ENCODE measurements around the gene ZNF654. TPM values are rescaled to one million over a fixed set of nuclear protein-coding genes. Genes with fewer than 3 reads are reported as not detected.
"Not testable (repeated sequence)": the region's sequence is repeated elsewhere in the genome, so short reads cannot be mapped to it uniquely, and the experiment has no call there.

Gene ZNF654
- total and polyA plus RNA-seq, 10 of the 15 experiments (the other 5 are each of a cell fraction or from before 2014, with no cell fraction given) = 2.7 to 14.2 (median 10.0) TPM

DNA sequence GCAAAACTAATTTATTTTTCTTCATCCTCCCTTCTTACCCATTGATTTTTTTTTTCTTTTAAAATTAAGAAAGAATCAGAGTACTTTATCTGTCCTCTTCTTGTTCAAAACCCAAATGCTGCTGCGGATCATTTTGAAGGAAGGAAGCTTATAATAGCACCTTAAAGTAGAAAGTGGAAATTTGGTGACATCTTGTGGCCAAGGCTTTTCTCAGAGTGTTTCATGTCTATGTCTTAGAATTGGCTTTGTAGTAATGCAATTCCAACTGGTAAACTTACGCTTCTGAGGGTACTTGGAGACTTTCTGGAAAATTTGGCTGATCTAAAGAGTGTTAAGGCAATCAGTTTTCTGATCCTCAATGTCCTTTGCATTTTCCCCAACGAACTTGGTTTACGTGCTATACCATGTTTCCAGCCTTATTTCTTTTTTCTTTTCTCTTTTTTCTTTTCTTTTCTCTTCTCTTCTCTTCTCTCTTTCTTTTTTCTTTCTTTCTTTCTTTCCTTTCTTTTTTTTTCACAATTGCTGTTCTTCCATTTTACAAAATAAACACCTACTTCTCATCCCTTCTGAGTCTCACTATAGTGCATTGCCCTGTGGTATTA, 121.4 kb downstream of the ZNF654 start:
- ChIA-PET RAD21 (ENCODE audit: unreplicated experiment) (interaction anchor here (0.8 to 1.5 kb wide), 7 partner anchors 67 to 882 kb away, joined by 3 to 8 read pairs (median 3); no protein-coding TSS in a partner anchor), SMC1A (ENCODE audit: uncharacterized antibody, unreplicated experiment) (interaction anchor here (0.9 to 1.4 kb wide), 8 partner anchors 29 to 882 kb away, joined by 3 to 5 read pairs (median 4); partner anchors contain the start of gene C3orf38), POLR2A (no interaction called here), CTCF (interaction anchor here (0.6 to 1.5 kb wide), 13 partner anchors 10 to 921 kb away, joined by 3 to 12 read pairs (median 3); no protein-coding TSS in a partner anchor)
- in situ Hi-C loops (cut with MboI) (no loop called here), intact Hi-C loops (cut with micrococcal nuclease; ENCODE audit: unreplicated experiment) (loop anchor here (2.0 to 5.0 kb wide), 5 partner anchors 68 to 882 kb away; no protein-coding TSS in a partner anchor)
- Histone ChIP-seq H3K36me3 (ENCODE audit: control insufficient read depth in 2 of 2, insufficient read depth in 2 of 2, low read length in 1 of 2) (no peaks in the 10 kb centered on the region), H3K4me1 (ENCODE audit: control insufficient read depth, insufficient read depth, low read length) (no peaks in the 10 kb centered on the region), H2AFZ (ENCODE audit: control insufficient read depth, low read depth, low read length) (no peak overlapping the region), H4K20me1 (ENCODE audit: control insufficient read depth, insufficient read depth) (no peaks in the 10 kb centered on the region), H3K9ac (ENCODE audit: control insufficient read depth, insufficient read depth, low read length) (no peak overlapping the region), H3K9me3 (replicated peaks; ENCODE audit: control insufficient read depth, insufficient read depth, low read length) (no peaks in the 10 kb centered on the region), H3K27me3 (replicated peaks in 1 of 2; ENCODE audit: control insufficient read depth in 2 of 2, insufficient read depth in 2 of 2, low read length in 1 of 2) (no peaks in the 10 kb centered on the region; a peak in 1 of 4 replicates), H3K27ac (ENCODE audit: control insufficient read depth, insufficient read depth) (no peak overlapping the region), H3K4me3 (no peak overlapping the region), H3K4me2 (ENCODE audit: control insufficient read depth, insufficient read depth) (no peak overlapping the region), H3K79me2 (ENCODE audit: control insufficient read depth, insufficient read depth, low read length) (no peaks in the 10 kb centered on the region)
- FAIRE-seq (peak; percentile 94), DNase-seq (ENCODE audit: low read depth, low spot score) (peak; percentile 27), ATAC-seq (peak; percentile 89)
- no TSS peak for BruUV-seq (replicated peaks)
- 35% methylated on average over 4 of the region's 4 CpGs for WGBS (ENCODE audit: insufficient coverage, insufficient replicate concordance, low lambda C conversion rate, missing lambda C conversion rate)
- no peak for TF ChIP-seq EED (IDR thresholded peaks at IDR 0.05; ENCODE audit: low read depth)
- TF ChIP-seq RAD21 (IDR thresholded peaks at IDR 0.05; ENCODE audit: insufficient read depth, low read depth, low read length) = peak; percentile 84
- 0 out of 2 replicates have a peak, but pooled peaks have one; percentile 41 for TF ChIP-seq HDGF (IDR thresholded peaks at IDR 0.05)
- TF ChIP-seq CBX3 (IDR thresholded peaks at IDR 0.05; ENCODE audit: borderline replicate concordance, low read depth) = no peak
- TF ChIP-seq, protein P1, sequence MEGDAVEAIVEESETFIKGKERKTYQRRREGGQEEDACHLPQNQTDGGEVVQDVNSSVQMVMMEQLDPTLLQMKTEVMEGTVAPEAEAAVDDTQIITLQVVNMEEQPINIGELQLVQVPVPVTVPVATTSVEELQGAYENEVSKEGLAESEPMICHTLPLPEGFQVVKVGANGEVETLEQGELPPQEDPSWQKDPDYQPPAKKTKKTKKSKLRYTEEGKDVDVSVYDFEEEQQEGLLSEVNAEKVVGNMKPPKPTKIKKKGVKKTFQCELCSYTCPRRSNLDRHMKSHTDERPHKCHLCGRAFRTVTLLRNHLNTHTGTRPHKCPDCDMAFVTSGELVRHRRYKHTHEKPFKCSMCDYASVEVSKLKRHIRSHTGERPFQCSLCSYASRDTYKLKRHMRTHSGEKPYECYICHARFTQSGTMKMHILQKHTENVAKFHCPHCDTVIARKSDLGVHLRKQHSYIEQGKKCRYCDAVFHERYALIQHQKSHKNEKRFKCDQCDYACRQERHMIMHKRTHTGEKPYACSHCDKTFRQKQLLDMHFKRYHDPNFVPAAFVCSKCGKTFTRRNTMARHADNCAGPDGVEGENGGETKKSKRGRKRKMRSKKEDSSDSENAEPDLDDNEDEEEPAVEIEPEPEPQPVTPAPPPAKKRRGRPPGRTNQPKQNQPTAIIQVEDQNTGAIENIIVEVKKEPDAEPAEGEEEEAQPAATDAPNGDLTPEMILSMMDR (IDR thresholded peaks at IDR 0.05 in 2 of 3, conservative IDR thresholded peaks at IDR 0.05 in 1 of 3; ENCODE audit: control insufficient read depth in 2 of 3, extremely low read depth in 1 of 3, insufficient read depth in 1 of 3, low read depth in 3 of 3, low read length in 3 of 3) = peak; percentile 58 to 69 (median 64)
- TF ChIP-seq TCF12 (IDR thresholded peaks at IDR 0.05; ENCODE audit: low read depth, low read length) = no peak
- TF ChIP-seq SMC3 (IDR thresholded peaks at IDR 0.05; ENCODE audit: borderline replicate concordance, low read length) = peak; percentile 55; the same call in 1 of the 2 replicates

GRCh38 chr3:88182165-88182918, 123.3 kb downstream of the ZNF654 start:
- H3K27ac ChIP-seq (ENCODE audit: control insufficient read depth, insufficient read depth); H3K9ac ChIP-seq (ENCODE audit: control insufficient read depth, insufficient read depth, low read length); BruUV-seq (replicated peaks); H3K4me1 ChIP-seq (ENCODE audit: control insufficient read depth, insufficient read depth, low read length); H3K9me3 ChIP-seq (replicated peaks; ENCODE audit: control insufficient read depth, insufficient read depth, low read length); H3K36me3 ChIP-seq (ENCODE audit: control insufficient read depth in 2 of 2, insufficient read depth in 2 of 2, low read length in 1 of 2); H4K20me1 ChIP-seq (ENCODE audit: control insufficient read depth, insufficient read depth); H3K27me3 ChIP-seq (replicated peaks in 1 of 2; ENCODE audit: control insufficient read depth in 2 of 2, insufficient read depth in 2 of 2, low read length in 1 of 2); FAIRE-seq; H3K4me3 ChIP-seq; H3K79me2 ChIP-seq (ENCODE audit: control insufficient read depth, insufficient read depth, low read length); ATAC-seq; H3K4me2 ChIP-seq (ENCODE audit: control insufficient read depth, insufficient read depth); DNase-seq (ENCODE audit: low read depth, low spot score); H2AFZ ChIP-seq (ENCODE audit: control insufficient read depth, low read depth, low read length); in situ Hi-C loops (cut with MboI); POLR2A ChIA-PET; RAD21 ChIA-PET (ENCODE audit: unreplicated experiment): not testable (repeated sequence)
- ChIA-PET CTCF (interaction anchor here (0.7 to 1.6 kb wide), 3 partner anchors 15 to 48 kb away, joined by 3 to 4 read pairs (median 3); no protein-coding TSS in a partner anchor), SMC1A (ENCODE audit: uncharacterized antibody, unreplicated experiment) (interaction anchor here (0.6 to 1.4 kb wide), 5 partner anchors 16 to 884 kb away, joined by 3 read pairs; no protein-coding TSS in a partner anchor)
- intact Hi-C loops (cut with micrococcal nuclease; ENCODE audit: unreplicated experiment) = loop anchor here (5.0 kb wide), 2 partner anchors 70 to 830 kb away; no protein-coding TSS in a partner anchor
- 56% methylated on average over 9 of the region's 9 CpGs for WGBS (ENCODE audit: insufficient coverage, insufficient replicate concordance, low lambda C conversion rate, missing lambda C conversion rate)
